Suprapubic skin (tissue), 4 donors: ENCODE results near the gene CDH8. TPM values are rescaled to one million over a fixed set of nuclear protein-coding genes. Genes with fewer than 3 reads are reported as not detected.

Experiments
- DNase-seq, 2 donors: peaks; one replicate each; pipeline ENCODE4 v3.0.0-alpha.2; 2019; ENCODE audit warnings: low spot score in 2 of 2
- H3K27ac ChIP-seq: fragments of 200-600 bp; sonication (generic); one replicate; pipeline ENCODE4 v1.5.1; 2019
- H3K27me3 ChIP-seq: fragments of 200-600 bp; sonication (generic); one replicate; pipeline ENCODE4 v1.5.1; 2019
- H3K36me3 ChIP-seq: fragments of 200-600 bp; sonication (generic); one replicate; pipeline ENCODE4 v1.5.1; 2019
- H3K4me1 ChIP-seq: fragments of 200-600 bp; sonication (generic); one replicate; pipeline ENCODE4 v1.5.1; 2019
- H3K4me3 ChIP-seq: fragments of 200-600 bp; sonication (generic); one replicate; pipeline ENCODE4 v1.5.1; 2019; ENCODE audit warnings: mild to moderate bottlenecking
- H3K9me3 ChIP-seq: fragments of 200-600 bp; sonication (generic); one replicate; pipeline ENCODE4 v1.5.1; 2019
- EP300 ChIP-seq: sonication (generic); formaldehyde crosslinking; IDR thresholded peaks from one replicate; pipeline ENCODE4 v1.6.1; 2017; ENCODE audit warnings: antibody characterized with exemption
- POLR2A ChIP-seq, 2 donors: fragments of 450-650 bp; IDR thresholded peaks; one replicate each; pipeline ENCODE4 v1.6.1; 2017; ENCODE audit warnings: antibody characterized with exemption in 2 of 2, mild to moderate bottlenecking in 2 of 2, moderate library complexity in 2 of 2
- POLR2AphosphoS5 ChIP-seq, 3 donors: sonication (generic); formaldehyde crosslinking; IDR thresholded peaks; one replicate each; pipeline ENCODE4 v1.6.1; 2017; ENCODE audit warnings: antibody characterized with exemption in 3 of 3
- WGBS: methylation state at CpG from one replicate; pipeline ENCODE4 v1.1.5; 2018; 5-methylcytosine and 5-hydroxymethylcytosine counted together
- total RNA-seq, 4 donors: library from RNA; depleted of rRNA; stranded (reverse); fragments of >200 nt; gene quantifications; one replicate each; pipeline ENCODE4 v1.1.0, GENCODE V29; 2016
- TF ChIP-seq, protein P1 (sequence below), 2 donors: fragments of 200-600 bp in 1 of 2; fragments of 450-650 bp in 1 of 2; sonication (generic) in 1 of 2; IDR thresholded peaks; one replicate each; pipeline ENCODE4 v1.5.1; 2016 to 2019; ENCODE audit warnings: antibody characterized with exemption in 2 of 2, mild to moderate bottlenecking in 1 of 2, moderate library complexity in 1 of 2

CDH8 gene
- total RNA-seq, 4 donors from 2014 or later, result 0.42 to 5.8 (median 2.2) TPM; not detected in 1

DNA sequence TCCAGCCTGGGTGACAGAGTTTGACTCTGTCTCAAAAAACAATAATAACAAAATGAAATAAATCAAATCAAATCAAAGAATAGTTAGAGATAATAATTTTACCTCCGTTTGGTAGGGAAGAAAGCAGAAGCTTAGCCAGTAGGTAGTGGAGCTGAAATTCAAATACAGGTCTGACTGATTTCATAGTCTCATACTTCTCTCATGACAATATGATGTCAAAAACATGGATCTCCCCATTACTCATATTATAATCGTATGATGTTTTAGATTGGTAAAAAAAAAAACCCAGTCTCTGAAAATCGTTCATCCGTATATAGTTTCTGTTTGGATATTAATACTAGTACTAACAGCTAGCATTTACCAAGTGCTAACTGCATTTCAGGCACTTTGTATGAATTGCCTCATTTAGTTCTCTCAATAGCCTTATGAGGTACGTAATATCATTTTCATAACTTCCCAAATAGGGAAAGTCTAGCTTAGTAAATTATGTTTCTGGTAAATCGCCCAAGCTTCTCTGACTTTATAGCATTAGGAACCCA is 48.7 kb downstream of the CDH8 start:
- no peak for DNase-seq
- TF ChIP-seq, protein P1, sequence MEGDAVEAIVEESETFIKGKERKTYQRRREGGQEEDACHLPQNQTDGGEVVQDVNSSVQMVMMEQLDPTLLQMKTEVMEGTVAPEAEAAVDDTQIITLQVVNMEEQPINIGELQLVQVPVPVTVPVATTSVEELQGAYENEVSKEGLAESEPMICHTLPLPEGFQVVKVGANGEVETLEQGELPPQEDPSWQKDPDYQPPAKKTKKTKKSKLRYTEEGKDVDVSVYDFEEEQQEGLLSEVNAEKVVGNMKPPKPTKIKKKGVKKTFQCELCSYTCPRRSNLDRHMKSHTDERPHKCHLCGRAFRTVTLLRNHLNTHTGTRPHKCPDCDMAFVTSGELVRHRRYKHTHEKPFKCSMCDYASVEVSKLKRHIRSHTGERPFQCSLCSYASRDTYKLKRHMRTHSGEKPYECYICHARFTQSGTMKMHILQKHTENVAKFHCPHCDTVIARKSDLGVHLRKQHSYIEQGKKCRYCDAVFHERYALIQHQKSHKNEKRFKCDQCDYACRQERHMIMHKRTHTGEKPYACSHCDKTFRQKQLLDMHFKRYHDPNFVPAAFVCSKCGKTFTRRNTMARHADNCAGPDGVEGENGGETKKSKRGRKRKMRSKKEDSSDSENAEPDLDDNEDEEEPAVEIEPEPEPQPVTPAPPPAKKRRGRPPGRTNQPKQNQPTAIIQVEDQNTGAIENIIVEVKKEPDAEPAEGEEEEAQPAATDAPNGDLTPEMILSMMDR (IDR thresholded peaks at IDR 0.05), result no peak
- no peak for TF ChIP-seq POLR2A (IDR thresholded peaks at IDR 0.05)
- no peak for TF ChIP-seq EP300
- no peak for TF ChIP-seq POLR2AphosphoS5 (IDR thresholded peaks at IDR 0.05)
- WGBS, result 84% methylated on average over 6 of the region's 6 CpGs

DNA sequence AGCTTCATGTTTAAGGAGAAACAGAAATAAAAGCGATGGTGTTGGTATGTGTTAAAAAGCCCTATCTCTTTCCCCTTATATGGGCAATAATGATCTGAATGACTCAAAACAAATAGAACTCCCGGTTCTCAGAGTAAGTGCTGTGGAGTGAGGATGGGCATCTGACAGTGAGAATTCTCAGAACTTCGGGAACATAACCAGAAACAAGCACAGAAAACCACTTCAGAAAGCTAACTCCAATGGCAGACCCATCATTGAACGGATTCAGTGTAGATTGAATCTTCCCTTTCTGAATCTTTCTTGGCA is 67.2 kb downstream of the CDH8 start:
- no peaks in the 10 kb centered on the region for H3K9me3 ChIP-seq
- H3K27ac ChIP-seq, result no peak overlapping the region
- no peak for DNase-seq
- H3K36me3 ChIP-seq, result no peaks in the 10 kb centered on the region
- TF ChIP-seq POLR2A (IDR thresholded peaks at IDR 0.05), result no peak
- no peak for TF ChIP-seq POLR2AphosphoS5 (IDR thresholded peaks at IDR 0.05)
- 73% methylated on average over 4 of the region's 4 CpGs for WGBS
- no peaks in the 10 kb centered on the region for H3K4me1 ChIP-seq
- no peaks in the 10 kb centered on the region for H3K27me3 ChIP-seq
- H3K4me3 ChIP-seq, result no peak overlapping the region

More for the DNA sequence above, 48.7 kb downstream of the CDH8 start:
- Histone ChIP-seq H3K4me3 (no peak overlapping the region), H3K27me3 (no peaks in the 10 kb centered on the region), H3K27ac (no peak overlapping the region), H3K4me1 (no peaks in the 10 kb centered on the region), H3K36me3 (no peaks in the 10 kb centered on the region), H3K9me3 (no peaks in the 10 kb centered on the region)

DNA sequence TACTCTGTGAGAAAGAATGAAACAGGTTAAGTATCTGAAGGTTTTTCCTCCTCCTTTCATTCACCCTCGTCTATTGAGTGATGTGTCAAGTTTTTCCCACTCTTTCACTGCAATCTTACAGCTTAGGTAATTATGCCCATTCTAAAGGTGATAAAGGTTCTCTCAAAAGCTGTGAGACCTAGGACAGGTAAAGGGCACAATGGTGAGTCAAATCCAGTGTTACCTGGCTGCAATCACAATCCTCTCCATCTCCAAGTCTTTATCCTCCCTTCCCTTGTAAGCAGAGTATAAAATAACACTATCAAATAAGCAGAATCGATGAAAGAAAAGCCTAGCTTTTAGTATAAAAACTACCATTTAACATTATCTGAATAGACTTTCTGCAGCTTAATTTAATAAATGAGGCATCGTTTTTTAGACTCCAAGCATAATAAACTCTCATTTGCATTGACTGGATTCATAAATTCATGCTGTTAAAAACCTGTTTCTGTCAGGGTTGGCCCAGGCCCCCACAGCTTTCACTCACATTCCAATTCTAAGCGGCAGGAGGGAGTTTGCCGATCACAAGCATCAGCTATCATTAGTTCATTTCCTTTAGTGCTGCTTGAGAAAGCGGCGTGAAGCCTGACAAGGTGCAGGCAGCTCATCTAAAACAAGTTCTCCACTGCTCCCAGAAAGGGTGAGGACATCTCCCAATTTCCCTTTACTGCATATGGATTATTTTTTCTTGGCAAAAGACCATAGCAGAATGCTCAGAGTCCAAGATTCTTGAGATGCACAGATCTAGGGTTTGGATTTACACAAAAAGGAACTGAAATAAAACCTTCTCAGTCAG is 67.8 kb downstream of the CDH8 start:
- 46% methylated on average over 7 of the region's 7 CpGs for WGBS
- Histone ChIP-seq H3K9me3 (no peaks in the 10 kb centered on the region), H3K27me3 (no peaks in the 10 kb centered on the region), H3K27ac (no peak overlapping the region), H3K36me3 (no peaks in the 10 kb centered on the region), H3K4me3 (no peak overlapping the region), H3K4me1 (no peaks in the 10 kb centered on the region)
- no peak for DNase-seq
- TF ChIP-seq POLR2A (IDR thresholded peaks at IDR 0.05) (no peak), POLR2AphosphoS5 (IDR thresholded peaks at IDR 0.05) (no peak), EP300 (no peak)
- TF ChIP-seq, protein P1 (IDR thresholded peaks at IDR 0.05), result no peak

DNA sequence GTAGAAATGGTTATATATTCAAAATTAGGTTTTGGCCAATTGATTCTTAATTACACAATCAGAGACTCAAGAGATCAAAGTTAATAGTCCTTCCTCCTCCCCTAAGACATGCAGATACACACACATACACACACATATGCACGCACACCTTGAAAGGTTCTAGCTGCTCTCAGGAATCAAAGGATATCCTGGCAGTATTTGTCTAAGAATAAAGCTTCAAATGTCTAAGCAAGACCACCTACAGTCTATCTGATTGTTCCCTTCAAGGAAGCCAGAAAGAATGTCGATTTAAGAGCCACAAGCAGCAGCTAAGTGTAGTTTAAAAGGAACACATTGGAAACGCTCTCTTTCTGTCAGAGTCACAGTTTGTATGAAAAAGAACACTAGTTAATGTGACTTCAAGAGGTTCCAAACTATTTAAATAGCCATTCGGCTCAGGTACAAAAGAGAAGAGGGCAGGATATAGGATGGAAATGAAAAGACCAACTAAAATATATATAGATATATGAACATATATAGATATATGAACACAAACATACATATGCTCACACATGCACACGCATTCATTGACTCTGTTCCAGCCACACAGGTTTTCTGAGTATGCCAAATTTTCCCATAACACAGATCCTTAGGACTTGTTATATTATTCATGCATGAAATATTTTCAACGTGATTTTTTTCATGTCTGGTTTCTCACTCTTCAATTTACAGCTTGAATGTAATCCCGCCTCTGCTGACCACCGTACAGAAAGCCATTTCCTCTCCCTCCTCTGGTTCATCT is 79.0 kb downstream of the CDH8 start:
- H3K4me3 ChIP-seq, result no peak overlapping the region
- no peak overlapping the region for H3K27ac ChIP-seq
- no peaks in the 10 kb centered on the region for H3K4me1 ChIP-seq
- TF ChIP-seq EP300 (no peak), POLR2AphosphoS5 (IDR thresholded peaks at IDR 0.05) (no peak), POLR2A (IDR thresholded peaks at IDR 0.05) (no peak)
- TF ChIP-seq, protein P1 (IDR thresholded peaks at IDR 0.05), result no peak
- DNase-seq, result no peak
- WGBS, result 69% methylated on average over 8 of the region's 8 CpGs
- H3K36me3 ChIP-seq, result no peaks in the 10 kb centered on the region
- H3K27me3 ChIP-seq, result no peaks in the 10 kb centered on the region
- no peaks in the 10 kb centered on the region for H3K9me3 ChIP-seq

DNA sequence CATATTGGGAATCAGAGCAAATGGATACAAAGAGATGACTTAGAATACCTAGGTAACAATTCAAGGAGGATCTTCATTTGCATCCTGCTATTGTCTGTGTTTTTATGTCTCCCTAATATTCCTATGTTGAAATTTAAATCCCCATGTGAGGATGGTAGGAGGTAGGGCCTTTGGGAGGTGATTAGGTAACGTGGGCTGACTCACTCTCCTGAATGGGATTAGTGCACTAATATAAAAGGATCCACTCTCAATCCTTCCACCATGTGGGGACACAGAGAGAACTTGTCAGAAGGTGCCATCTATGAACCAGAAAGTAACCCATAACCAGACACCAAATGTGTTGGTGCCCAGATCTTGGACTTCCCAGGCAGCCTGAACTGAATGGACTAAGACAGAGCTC is 83.4 kb downstream of the CDH8 start:
- Histone ChIP-seq H3K4me3 (no peak overlapping the region), H3K27me3 (no peaks in the 10 kb centered on the region), H3K9me3 (no peaks in the 10 kb centered on the region), H3K36me3 (no peaks in the 10 kb centered on the region), H3K4me1 (no peaks in the 10 kb centered on the region), H3K27ac (no peak overlapping the region)
- DNase-seq, result no peak
- TF ChIP-seq EP300 (no peak), POLR2AphosphoS5 (IDR thresholded peaks at IDR 0.05) (no peak), POLR2A (IDR thresholded peaks at IDR 0.05) (no peak)
- TF ChIP-seq, protein P1 (IDR thresholded peaks at IDR 0.05), result no peak
- 47% methylated on average over 1 of the region's 1 CpG for WGBS
